Ureter (tissue), 1 donor: ENCODE data around the gene LYRM4. TPM values are rescaled to one million over a fixed set of nuclear protein-coding genes. Genes with fewer than 3 reads are reported as not detected.

ENCODE experiments used
- DNase-seq: peaks from one replicate; pipeline ENCODE4 v3.0.0-alpha.2; 2020; ENCODE audit warnings: low spot score
- total RNA-seq: library from RNA; stranded (reverse); gene quantifications from one replicate; pipeline ENCODE4 v1.2.4, GENCODE V29; 2023
- donor health status: DM: yes; HTN: yes; CAD: no.

Gene LYRM4
- total RNA-seq, 1 donor from 2014 or later = 33.5 TPM

DNA sequence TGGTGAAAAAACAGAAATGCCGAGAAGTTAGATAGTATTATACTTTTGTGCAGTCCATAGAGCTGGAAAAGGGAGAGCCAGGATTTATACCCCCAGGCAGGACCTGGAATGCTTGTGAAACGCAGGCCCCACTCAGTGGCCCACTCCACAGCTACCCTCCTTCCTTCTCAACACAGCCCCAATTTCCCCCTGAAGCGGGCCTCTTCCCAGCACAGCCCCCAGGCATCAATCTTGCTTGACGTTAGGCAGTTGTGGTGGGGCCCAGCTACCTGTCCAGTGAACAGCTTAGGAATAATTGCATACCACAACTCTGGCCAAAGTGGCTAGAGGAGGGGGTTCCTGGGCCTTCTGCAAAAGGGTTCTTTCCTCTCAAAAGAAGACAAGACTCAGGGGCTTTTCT, 114.4 kb downstream of the LYRM4 start:
- DNase-seq = no peak

DNA sequence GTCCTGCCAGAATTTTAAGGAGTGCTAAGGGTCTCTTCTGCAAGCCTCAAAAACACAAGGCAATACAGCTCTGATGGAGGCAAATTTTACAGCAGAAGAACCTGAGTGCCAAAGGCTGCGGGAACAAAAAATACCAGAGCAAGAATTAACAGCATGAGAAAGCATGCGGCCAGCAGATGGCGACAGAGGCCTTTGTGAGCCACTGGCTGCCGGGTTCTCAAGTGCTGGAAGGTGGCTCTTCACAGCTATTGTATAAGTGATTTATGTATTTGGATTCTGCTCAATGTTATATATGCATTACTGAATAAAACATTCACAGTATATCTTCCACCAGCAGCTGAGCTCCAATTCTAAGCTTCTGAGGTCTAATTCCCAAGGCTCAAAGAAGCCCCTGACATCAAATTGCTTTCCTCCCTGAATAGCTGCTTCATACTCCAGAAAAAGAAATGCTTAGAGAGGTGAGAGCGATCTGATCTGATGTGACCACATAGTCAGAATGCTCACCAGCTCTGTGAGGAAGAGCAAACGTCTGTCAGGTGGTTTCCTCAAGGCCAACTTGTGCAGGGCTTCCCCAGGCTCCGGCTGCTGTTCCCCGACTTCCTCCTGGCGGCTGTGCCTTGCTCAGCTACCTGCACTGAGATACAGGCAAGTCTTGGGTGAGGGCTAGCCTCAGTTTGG, 117.0 kb downstream of the LYRM4 start:
- peak; percentile 85 for DNase-seq

DNA sequence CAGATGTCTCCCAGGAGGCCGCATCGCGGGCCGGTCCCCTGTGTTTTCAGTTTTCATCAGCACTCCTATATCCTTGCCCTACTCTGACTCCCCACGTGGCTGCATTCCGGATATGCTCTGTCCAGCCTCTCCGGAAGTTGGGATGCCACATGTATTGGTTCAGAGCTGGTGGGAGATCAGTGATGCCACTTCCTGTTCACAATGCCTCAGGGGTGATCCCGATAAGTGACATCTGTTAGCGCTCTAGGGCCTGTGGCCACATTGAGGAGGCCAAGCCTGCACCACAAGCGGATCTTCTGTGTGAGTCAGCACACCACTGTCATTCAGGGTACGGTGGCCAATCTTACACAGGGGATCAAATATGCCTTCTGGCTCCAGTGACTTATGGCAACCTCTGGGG, 117.8 kb downstream of the LYRM4 start:
- DNase-seq = no peak

DNA sequence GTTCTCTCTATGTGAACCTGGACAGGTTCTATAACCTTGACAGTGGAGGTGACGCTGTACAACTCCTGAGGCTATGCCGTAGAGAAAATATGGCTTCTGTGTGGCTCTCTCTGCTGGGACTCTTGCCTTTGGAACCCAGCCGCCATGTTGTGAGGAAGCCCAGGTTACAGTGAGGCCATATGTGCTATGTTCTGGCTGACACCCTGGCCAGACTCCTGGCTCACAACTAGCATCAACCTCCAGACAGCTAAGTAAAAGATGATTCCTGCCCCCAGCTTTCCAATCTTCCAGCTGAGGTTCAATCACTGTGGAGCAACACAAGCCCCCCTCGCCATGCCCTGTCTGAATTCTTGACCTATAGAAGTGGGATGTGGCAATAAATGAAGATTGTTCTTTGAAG, 118.6 kb downstream of the LYRM4 start:
- DNase-seq = no peak

DNA sequence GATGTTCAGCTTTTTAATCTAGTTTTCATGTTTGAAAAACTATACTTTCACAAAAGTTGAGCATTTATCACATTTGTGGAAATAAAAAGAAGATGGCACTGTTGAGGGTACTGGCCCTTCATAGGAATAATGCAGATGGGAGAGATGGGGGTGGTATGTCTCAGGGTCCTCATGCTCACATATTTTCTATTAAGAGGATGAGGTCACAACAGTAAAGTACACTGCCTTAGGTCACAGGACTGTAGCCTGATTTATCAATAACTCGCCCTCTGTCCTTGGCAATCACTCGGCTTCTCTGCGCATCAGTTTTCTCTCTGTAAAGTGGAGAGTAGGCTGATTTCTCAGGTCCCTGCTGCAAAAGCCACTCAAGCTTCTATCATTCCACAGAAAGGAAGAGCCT, 119.7 kb downstream of the LYRM4 start:
- DNase-seq = no peak

DNA sequence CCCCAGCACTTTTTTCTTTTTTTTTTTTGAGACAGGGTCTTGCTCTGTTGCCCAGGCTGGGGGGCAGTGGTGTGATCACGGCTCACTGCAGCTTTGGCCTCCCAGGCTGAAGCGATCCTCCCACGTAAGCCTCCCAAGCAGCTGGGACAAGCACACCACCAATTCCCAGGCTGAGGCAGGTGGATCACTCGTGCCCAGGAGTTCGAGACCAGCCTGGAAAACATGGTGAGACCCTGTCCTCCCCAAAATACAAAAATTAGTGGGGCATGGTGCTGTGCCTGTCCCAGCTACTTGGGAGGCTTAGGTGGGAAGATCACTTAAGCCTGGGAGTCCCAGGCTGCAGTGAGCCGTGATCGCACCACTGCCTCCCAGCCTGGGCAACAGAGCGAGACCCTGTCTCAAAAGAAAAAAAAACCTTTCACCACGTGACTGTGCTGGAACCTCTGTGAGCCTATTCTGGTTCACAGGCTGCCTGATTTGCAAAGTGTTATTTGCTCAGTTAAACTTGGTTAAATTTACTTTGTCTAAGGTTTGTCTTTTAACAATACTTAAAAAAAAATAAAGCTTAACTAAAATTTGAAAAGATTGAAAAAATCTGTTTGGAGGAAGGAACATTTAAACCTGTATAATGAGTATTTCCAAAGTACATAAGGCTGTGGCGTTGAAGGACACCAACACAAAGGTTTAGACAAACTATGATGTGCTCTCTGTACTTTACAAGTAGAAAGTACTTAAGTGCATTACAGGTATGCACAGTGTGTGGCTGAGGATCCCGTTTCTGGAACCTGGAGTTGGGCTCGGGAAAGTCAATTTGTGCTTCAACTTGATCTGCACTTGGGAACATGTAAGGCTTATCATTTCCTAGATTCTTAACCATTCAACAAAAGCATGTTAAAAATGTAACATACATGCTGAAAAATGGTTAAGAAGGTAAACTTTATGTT, 120.7 kb downstream of the LYRM4 start:
- no peak for DNase-seq

DNA sequence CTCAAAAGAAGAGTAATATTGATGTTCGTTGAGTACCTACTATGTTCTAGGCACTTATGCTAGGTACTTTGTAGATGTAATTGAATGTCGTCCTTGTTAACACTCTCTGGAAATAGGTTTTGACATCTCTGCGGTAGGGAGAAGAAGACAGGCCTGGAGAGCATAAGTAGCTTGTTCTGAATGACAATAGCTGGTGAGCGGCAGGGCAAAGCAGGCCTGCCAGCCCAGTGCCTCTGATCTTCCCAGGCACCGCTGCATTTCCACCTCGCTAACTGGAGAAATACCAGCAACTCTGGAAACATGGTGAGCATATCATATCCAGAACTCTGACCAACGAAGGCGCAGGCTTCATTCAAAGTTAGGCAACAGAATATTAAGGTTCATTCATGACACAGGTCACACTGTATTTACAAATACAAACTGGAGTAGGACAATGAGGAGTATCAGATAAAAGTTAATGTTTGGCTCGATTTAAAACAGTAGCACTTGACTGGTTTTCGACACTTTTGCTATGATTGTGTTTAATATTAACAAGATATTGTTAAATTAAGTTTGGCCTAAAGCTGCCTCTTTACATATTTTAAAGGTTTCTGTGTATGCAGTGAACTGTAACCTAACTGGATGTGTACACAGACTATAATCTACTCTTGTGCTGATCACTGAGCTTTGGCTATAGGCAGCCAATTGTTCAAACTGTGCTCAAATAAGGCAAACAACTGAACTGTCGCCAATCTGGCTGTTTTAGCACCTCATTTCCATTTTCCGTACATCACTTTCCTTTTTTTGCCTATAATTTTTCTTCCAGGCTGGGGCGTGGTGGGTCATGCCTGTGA, 121.5 kb downstream of the LYRM4 start:
- DNase-seq = no peak

DNA sequence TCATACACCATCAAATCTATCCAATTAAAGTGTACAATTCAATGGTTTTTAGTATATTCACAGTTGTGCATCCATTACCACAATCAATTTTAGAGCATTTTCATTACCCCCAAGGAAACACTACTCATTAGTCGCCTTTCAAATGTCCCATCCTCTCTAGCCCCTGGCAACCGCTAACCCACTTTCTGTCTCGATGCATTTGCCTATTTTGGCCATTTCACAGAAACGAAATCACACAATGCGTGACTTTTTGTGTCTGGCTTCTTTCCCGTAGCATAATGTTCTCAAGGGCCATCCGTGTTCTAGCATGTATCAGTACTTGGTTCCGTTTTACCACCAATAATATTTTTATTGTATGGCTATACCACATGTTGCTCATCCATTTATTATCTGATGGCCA, 123.9 kb downstream of the LYRM4 start:
- DNase-seq = no peak

DNA sequence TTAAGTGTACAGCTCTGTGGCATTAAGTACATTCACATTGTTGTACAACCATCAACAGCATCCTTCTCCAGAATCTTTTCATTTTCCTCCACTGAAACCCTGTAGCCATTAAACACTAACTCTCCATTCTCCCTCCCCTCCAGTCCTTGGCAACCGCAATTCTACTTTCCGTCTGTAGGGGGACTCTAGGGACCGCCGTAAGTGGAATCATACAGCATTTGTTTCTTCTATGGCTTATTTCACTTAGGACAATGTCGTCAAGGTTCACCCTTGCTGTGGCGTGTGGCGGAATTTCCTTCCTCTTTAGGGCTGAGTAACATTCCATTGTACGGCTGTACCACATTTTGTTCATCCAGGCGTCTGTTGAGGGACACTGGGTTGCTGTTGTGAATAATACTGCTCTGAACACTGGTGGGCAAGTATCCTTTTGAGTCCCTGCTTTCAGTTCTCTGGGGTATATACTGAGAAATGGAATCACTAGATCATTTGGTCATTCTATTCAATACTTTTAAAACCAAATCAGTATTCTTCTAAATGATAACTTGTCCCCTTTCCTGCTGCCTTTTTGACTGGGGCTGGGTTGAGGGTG, 124.9 kb downstream of the LYRM4 start:
- no peak for DNase-seq

DNA sequence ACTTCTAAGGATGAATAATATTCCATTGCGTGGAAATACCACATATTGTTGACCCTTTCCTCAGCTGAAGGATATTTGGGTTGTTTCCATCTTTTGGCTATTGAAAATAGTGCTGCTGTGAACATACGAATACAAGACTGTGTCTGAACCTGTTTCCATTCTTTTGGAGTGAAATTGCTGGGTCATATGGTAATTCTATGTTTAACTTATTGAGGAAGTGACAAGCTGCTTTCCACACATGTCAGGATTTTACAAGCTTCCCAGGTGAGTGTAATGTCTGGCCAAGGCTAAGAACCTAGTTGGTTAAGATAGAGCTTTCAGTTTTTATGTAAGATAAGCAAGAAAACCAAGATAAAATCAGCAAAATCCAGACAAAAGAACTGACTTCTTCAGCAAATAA, 126.8 kb downstream of the LYRM4 start:
- no peak for DNase-seq

DNA sequence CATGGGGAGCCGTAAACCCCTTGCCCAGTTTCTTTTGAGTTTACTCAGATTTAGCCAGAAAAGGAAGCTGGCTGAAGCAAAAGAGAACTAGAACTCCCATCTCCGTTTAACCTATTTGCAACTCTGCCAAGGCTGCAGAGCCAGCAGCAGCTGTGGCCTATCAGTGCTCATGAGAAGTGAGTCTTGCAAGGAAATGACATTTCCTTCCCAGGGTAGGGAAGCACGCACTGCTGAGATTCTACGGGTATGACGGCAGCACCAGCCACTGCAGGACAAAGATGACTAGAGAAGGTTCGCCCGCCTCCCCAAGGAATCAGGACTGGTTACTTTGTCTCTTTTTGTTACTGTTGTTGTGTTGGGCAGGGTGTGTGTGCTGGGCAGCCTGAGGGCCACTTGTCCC, 128.0 kb downstream of the LYRM4 start:
- peak; percentile 78 for DNase-seq

DNA sequence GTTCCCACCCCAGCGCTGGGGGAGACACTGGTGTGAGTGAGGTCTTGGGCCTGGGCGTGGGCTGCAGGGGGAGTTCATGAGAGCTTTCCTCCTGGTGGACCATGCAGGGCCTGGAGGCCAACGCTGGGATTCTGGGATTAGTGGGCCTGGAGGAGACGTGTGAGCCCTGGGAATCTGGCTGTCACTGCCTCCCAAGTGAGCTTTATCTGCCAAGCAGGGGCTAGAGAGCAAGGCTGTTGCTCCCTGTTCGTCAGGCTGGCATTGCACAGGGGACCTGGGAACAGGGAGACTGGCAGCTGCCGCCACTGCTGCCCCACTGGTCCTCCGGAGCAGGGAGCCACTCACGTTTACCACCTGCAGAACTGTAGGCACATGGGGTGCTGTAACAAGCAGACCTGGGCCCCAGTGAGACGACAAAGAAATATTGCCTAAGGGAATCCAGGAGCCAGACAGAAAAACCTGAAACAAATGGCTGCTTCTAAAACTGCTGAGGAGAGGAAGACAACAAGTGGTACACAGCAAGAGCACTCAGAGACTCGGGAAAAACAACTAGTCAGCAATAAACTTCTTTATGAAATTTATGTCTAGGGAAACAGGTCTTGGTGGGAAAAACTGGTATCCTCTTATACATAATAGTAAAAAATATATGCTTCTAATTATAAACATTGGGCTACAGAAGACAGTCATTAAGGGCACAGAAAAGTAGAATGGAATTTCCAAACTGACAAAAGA, 130.4 kb downstream of the LYRM4 start:
- DNase-seq = no peak

DNA sequence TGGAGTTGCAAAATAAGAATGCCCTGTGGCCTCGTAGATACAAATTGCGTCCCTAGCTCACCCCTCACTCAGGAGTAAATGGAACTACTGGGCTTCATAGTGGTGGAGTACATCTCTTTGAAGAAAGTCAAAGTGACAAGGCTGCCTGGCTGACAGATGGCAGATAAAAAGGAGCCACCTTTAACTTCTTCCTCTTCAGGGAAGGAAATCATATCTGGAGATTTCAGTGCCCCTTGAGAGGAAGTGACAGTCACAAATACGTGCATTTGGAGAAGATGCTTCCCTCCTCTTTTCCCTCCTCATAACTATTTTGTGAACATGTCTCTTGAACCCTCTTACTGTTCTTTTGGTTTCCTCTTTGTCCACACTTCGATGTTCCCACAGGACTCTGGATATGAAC, 132.4 kb downstream of the LYRM4 start:
- no peak for DNase-seq

DNA sequence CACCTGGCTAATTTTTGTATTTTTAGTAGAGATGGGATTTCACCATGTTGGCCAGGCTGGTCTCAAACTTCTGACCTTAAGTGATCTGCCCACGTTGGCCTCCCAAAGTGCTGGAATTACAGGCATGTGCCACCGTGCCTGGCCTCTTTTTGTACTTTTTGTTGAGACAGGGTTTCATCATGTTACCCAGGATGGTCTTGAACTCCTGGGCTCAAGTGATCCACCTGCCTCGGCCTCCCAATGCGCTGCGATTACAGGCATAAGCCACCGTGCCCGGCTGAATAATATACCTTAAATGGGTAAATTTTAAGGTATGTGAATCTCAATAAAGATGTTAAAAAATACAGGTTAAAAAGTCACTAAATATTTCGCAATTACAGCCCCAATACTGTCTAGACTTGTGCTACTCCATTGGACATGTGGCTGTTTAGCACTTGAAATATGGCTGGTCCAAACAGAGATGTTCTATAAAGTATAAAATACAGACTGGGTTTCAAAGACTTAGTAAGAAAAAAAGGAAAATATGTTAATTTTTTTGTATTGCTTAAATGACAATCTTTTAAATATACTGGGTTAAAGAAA, 133.6 kb downstream of the LYRM4 start:
- no peak for DNase-seq

DNA sequence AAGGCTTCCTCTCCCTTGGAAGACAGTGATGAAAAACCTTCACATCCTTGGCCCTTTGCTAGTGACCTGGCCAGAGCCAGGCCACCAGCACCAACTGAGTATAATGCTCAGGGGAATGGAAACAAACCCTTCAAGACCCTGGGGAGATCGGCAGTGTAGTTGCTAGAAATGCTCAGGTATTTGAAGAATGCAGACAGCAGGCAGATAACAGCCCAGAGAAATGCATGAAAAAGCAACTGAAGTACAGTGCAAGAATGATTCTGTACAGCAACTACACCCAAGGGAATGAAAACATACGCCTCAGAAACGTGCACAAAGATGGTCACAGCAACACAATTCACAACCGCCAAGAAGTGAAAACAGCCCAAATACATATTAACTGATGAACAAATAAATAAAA, 134.5 kb downstream of the LYRM4 start:
- no peak for DNase-seq

DNA sequence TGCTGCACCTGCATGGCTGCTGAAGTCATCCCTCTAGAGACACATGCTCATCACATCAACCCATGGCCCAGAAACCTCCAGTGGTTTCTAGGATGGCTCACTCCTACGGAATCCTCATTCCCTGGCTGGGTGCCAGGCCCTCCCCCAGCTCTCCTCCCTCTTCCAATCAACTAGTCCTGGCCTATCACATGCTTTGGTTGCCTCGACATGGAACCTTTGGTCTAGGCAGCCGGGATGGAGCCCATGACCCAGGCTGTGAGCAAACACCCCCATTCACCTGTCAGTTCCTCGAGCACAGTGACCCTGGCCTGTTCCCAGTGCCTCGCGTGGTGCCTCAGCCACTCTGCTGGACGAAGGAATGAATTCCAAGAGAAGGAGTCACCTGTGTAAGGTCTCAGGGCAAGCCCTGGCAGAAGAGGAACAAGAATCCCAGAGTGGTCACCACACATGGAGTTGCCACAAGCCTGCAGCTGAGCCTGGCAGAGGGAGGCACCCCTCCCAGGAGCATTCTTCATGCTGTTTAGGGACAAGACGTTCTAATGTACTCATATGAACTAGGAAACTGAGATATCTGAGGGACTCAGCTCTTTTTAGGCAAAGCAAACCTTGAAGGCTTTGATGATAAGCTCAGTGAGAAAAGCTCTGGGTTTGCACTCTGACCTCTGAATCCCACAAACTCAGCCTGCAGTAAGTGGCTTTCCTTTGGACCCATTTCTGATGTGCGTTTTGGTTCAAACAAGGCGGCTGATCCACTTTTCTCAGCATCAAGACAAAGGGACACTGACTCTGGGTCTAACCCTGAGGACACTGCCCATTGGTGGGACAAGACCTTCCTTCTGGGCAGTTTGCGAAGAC, 135.4 kb downstream of the LYRM4 start:
- no peak for DNase-seq

DNA sequence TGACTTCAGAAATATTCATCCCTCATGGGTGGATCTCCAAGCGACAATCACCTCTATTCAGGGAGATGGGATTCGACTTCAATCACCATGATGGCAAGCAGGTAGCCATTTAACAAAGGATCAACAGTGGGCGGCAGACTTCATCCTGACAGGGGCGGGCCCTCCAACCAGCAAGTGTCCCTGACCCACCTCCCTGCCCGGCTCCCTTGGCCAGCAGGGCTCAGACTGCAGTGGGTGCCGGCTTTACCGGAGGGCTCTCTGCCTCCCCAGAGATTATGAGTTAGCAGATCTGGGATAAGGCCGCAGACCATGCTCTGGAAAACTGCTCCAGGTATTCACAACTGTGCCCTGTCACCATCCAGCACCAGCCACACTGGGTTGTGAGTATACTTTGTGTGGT, 136.2 kb downstream of the LYRM4 start:
- DNase-seq = no peak

DNA sequence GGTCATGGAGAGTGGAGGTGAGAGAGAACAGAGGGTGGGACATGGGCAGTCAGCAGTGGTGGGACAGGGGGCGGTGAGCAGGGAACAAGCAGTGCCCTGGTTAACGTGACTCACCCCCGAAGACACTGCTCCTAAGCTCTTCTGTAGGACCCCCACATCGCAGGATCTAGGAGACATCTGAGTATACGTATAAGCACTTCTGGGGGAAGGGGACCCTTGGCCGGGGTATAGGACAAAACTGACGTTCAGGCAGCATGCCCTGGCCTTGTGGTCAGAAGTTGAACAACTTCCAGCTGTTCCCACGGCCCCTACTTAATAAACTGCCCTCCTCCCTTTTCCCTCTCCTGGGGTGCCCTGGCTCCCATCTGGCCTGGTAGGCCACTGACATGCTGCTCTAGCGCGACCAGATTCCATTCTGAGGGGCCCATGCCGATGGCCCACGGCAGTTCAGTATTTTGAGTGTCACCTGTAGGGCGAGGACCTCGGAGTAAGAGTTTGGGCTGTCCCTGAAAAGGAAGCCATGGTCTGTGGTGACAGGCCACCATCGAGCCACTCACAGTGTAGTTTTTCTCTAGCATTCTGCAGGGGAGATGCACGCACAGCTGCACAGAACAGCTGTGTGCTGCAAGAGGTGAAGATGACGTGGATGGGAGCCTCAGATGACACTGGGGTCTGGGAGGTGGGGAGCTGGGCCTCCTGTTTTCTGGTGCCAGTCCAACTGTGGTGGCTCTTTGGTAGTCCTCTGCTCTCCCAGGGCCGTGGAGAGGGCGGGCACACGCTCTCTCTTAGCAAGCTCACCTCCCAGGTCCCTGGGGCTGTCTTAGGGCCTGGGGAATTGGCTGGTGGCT, 137.2 kb downstream of the LYRM4 start:
- no peak for DNase-seq
